AG09319 (cell line): ENCODE measurements around the gene CAVIN2.

Experiments used
- DNase-seq: peaks from one replicate; pipeline ENCODE4 v3.0.0-alpha.2; 2010; ENCODE audit warnings: low read depth; ENCODE audit errors: extremely low read depth
- TF ChIP-seq, protein P1 (sequence below): IDR thresholded peaks from 2 replicates; pipeline ENCODE4 v1.5.1; 2011; ENCODE audit warnings: low read depth, mild to moderate bottlenecking, inconsistent platforms, low read length, moderate library complexity

CAVIN2 gene

DNA sequence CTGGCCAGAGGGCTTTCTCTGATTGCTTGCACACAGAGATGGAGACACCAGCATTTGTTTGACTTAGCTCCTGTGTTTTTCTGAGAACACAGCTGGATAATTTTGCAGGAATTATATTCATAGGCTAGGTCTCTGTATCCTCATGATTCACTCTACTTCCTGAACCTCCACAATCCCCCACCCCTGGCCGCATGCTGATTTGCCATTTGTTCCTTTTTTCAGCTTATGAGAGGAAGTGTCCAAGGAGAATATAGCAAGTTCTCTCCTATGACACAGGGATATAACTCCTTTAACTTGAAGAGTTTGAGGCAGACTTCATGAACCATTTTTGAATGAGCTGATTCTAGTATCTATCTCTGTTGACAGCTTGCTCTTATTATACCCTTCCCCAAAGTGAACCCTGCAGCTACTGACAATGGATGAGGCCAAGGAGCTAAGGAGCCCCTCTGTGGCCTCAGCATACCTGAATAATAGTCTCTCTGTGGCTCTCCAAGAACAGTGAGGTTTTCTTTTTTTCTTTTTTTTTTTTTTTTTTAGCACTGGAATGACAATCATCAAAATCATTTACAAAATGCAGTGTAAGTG lies 15.4 kb downstream of the CAVIN2 start:
- TF ChIP-seq, protein P1, sequence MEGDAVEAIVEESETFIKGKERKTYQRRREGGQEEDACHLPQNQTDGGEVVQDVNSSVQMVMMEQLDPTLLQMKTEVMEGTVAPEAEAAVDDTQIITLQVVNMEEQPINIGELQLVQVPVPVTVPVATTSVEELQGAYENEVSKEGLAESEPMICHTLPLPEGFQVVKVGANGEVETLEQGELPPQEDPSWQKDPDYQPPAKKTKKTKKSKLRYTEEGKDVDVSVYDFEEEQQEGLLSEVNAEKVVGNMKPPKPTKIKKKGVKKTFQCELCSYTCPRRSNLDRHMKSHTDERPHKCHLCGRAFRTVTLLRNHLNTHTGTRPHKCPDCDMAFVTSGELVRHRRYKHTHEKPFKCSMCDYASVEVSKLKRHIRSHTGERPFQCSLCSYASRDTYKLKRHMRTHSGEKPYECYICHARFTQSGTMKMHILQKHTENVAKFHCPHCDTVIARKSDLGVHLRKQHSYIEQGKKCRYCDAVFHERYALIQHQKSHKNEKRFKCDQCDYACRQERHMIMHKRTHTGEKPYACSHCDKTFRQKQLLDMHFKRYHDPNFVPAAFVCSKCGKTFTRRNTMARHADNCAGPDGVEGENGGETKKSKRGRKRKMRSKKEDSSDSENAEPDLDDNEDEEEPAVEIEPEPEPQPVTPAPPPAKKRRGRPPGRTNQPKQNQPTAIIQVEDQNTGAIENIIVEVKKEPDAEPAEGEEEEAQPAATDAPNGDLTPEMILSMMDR: no peak
- no peak for DNase-seq

DNA sequence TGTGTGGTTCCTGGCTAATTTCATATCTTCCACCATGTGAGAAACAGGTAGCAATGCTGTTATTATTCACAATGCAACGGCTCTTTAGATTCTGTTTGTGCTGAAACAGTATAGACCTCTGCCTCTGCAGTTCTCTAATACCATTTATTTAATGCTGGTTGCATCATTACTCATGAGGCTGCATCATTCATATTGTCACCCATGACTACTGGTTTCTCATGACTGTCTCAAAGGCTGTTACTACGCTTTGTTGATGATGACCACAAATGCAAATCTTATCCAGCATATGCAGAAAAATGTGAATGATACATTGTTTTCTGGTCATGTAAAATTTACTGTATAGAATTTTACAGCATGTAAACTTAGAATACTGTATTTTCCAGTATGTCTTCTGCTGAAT lies 22.5 kb downstream of the CAVIN2 start:
- TF ChIP-seq, protein P1: no peak
- DNase-seq: no peak

DNA sequence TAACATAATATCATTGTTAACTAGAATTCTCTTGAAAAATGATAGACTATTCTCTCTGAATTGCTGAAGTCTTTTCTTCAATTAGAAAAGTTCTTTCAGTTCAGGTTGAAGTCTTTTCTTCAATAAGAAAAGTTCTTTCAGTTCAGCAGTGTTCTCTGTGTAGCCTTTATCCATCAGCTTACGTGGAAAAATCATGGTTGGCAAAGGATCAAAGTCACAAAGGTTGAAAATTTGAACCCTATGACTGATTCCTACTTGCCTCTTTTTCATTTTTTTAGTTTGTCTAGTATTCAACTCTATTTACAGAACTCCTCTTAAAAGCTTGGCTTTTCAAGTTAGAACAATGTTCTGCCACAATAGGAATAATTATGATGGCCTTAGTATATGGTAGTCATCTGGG lies 25.8 kb downstream of the CAVIN2 start:
- no peak for DNase-seq
- TF ChIP-seq, protein P1: no peak

DNA sequence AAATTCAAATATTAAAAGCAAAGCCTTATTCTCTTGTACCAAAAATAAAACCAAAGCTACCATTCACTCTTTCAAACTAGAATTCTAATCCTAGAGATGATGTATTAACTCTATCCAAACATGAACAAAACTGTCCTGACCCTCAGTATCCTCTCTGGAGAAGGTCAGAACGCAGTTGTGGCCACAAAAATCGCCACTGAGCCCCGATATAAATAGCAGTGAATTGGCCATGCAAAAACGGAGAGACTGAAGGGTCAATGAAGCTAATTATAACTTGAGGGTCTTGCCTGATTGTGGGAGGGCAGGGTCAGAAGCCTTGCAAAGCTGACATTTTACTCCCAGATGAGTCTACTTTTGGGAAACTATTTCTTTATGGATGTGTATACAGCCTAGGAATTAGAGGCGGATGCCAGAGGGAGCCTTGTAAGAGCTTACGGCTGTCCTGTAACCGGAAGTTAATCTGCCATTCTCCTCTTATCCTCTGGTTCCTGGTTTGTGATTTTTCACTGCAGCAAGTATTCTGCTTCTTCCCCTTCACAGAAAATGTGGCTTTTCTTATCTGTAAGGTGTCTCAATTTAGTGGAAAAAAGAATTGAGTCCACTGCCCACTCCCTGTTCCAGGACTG lies 28.1 kb downstream of the CAVIN2 start:
- TF ChIP-seq, protein P1: no peak

DNA sequence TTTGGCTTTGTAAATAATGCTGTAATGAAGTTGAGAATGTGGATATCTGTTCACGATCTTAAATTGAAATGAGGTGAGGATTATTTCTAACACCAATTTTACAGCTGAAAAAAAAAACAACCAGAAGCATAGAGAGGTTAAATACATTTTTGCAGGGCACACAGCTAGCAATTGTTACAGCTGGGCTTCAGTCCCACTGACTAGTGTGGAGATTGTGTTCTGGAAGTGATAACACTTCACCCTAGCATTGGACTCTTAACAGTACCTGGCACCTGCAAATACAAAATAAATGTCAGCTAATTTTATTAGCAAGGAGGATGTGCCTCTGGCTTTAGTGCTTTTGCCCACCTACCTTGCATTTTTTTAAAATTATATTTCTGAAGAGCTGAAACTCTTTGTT lies 28.8 kb downstream of the CAVIN2 start:
- DNase-seq: no peak
- TF ChIP-seq, protein P1: no peak

More for the DNA sequence above, 28.1 kb downstream of the CAVIN2 start:
- DNase-seq: no peak

DNA sequence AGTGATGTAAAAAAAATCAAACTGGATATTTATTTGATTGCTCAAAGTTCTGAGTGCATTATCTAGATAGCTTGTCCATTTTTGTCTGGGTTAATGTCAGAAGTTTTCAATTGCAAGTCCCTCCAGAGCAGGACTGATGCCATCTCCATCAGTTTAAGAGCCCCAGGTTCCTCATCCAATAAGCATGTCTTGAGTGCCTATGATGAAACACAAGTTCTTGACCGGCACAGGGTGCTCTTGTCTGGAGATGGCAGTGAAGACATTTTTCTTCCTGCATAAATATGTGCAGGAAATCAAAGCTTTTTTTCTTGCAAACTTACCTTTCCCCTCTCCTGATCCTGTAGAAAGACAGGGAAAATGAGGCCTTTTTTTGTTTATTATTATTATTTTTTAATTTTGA lies 31.9 kb downstream of the CAVIN2 start:
- no peak for DNase-seq
- TF ChIP-seq, protein P1: no peak

DNA sequence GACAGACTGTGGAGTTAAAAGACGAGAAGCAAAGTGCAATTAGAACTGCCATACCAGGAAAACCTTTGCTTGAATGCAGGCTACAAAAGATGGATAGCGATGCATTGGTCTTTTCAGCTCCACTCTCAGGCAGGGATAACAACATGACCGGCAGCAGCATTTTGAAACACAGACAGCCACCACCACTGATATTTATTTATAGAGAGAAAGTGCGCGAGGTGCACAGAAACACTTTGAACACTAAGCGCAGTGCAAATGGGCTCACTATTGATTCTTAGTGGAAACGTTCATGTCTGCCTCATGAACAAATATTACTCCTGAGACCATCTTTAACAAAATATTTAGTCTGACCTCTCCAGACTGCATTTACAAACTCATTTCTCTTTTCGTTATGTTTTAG lies 32.9 kb downstream of the CAVIN2 start:
- TF ChIP-seq, protein P1: no peak

More for the DNA sequence above, 32.9 kb downstream of the CAVIN2 start:
- DNase-seq: no peak
